GM23248 (cell line): ENCODE data around the gene DAO. TPM values are rescaled to one million over a fixed set of nuclear protein-coding genes. Genes with fewer than 3 reads are reported as not detected.

Experiments used
- DNase-seq: peaks from one replicate; pipeline ENCODE4 v3.0.0-alpha.2; 2015
- H2AFZ ChIP-seq: fragments of 200-600 bp; sonication (generic); 2 replicates; pipeline ENCODE4 v1.6.1; 2016; ENCODE audit warnings: antibody characterized with exemption
- H3F3A ChIP-seq: fragments of 200-600 bp; sonication (generic); 2 replicates; pipeline ENCODE4 v1.6.1; 2016; ENCODE audit warnings: mild to moderate bottlenecking, antibody characterized with exemption, mixed run types; ENCODE audit not compliant: insufficient read depth
- H3K27ac ChIP-seq: fragments of 200-600 bp; sonication (generic); 2 replicates; pipeline ENCODE4 v1.5.1; 2016; ENCODE audit warnings: mild to moderate bottlenecking
- H3K27me3 ChIP-seq: fragments of 200-600 bp; sonication (generic); replicated peaks from 2 replicates; pipeline ENCODE4 v1.6.1; 2016; ENCODE audit warnings: mild to moderate bottlenecking; ENCODE audit not compliant: insufficient read depth
- H3K36me3 ChIP-seq: fragments of 200-600 bp; sonication (generic); 2 replicates; pipeline ENCODE4 v1.6.1; 2016; ENCODE audit warnings: low read depth, mild to moderate bottlenecking
- H3K4me1 ChIP-seq: fragments of 200-600 bp; sonication (generic); 2 replicates; pipeline ENCODE4 v1.6.1; 2016; ENCODE audit warnings: mild to moderate bottlenecking; ENCODE audit not compliant: insufficient read depth
- H3K4me2 ChIP-seq: fragments of 200-600 bp; sonication (generic); one replicate; pipeline ENCODE4 v1.6.1; 2016; ENCODE audit warnings: mild to moderate bottlenecking; ENCODE audit not compliant: unreplicated experiment
- H3K4me3 ChIP-seq: fragments of 200-600 bp; sonication (generic); 2 replicates; pipeline ENCODE4 v1.5.1; 2016; ENCODE audit warnings: mild to moderate bottlenecking
- H3K79me2 ChIP-seq: fragments of 200-600 bp; sonication (generic); 2 replicates; pipeline ENCODE4 v1.6.1; 2016; ENCODE audit warnings: mild to moderate bottlenecking; ENCODE audit not compliant: insufficient read depth
- H3K9ac ChIP-seq: fragments of 200-600 bp; sonication (generic); 2 replicates; pipeline ENCODE4 v1.6.1; 2016; ENCODE audit warnings: mild to moderate bottlenecking
- H3K9me2 ChIP-seq: fragments of 200-600 bp; sonication (generic); 2 replicates; pipeline ENCODE4 v1.6.1; 2016; ENCODE audit warnings: mixed run types, mild to moderate bottlenecking, moderate library complexity; ENCODE audit not compliant: insufficient read depth
- H3K9me3 ChIP-seq: fragments of 200-600 bp; sonication (generic); one replicate; pipeline ENCODE4 v1.6.1; 2017; ENCODE audit warnings: low read depth
- H4K20me1 ChIP-seq: fragments of 200-600 bp; sonication (generic); 2 replicates; pipeline ENCODE4 v1.6.0; 2016; ENCODE audit not compliant: insufficient read depth
- EZH2 ChIP-seq: fragments of 200-600 bp; sonication (generic); IDR thresholded peaks from 2 replicates; pipeline ENCODE4 v1.6.1; 2018; ENCODE audit warnings: antibody characterized with exemption, mild to moderate bottlenecking; ENCODE audit not compliant: insufficient read depth, poor library complexity, severe bottlenecking
- EZH2phosphoT487 ChIP-seq: fragments of 200-600 bp; sonication (generic); IDR thresholded peaks from 2 replicates; pipeline ENCODE4 v1.6.1; 2018; ENCODE audit warnings: antibody characterized with exemption, moderate library complexity, mild to moderate bottlenecking, low read depth; ENCODE audit not compliant: insufficient read depth
- WGBS, 2 experiments: methylation state at CpG; one replicate each; pipeline ENCODE4 v1.1.6; 2015 to 2017; ENCODE audit warnings: low lambda C conversion rate in 2 of 2, low coverage in 1 of 2; ENCODE audit errors: missing lambda C conversion rate in 2 of 2; 5-methylcytosine and 5-hydroxymethylcytosine counted together
- in situ Hi-C: fragments of 300-500 bp; cut with MboI; formaldehyde crosslinking; loops from 2 replicates; pipeline ENCODE4 v1.15.0; 2020
- polyA plus RNA-seq: library from polyadenylated mRNA; unstranded; fragments of >200 nt; fragmentation: Nextera tagmentation; extraction: Ambion mirVana; gene quantifications from 2 replicates; pipeline ENCODE4 v1.2.1, GENCODE V29; 2016
- total RNA-seq: library from RNA; depleted of rRNA; stranded (reverse); fragments of >200 nt; shearing (Covaris generic); gene quantifications from 2 replicates; pipeline ENCODE4 v1.2.3, GENCODE V29; 2014

The DAO gene
- total and polyA plus RNA-seq, 2 experiments from 2014 or later, result not detected

DNA sequence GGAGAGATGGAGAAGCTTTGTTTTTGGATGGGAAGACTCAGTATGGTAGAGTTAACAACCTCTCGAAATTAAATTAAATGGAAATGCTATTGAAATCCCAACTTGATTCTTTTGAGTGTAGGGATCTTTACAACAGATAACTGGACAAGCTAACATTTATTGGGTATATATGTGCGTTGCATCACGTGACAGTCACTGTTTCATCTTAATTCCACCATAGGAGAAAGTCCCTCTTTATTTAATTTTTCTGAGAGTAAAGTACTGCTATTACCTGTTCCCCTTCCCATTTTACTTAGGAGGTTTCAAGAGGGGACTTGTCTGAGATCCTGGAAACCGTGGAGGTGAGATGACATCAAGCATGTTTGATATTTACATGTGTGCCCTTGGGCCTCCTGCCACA is 11.1 kb upstream of the DAO start:
- Histone ChIP-seq H3K27ac (no peak overlapping the region), H3K9me3 (no peaks in the 10 kb centered on the region), H3K9me2 (no peaks in the 10 kb centered on the region), H2AFZ (no peak overlapping the region), H3K4me3 (no peak overlapping the region), H4K20me1 (no peaks in the 10 kb centered on the region), H3K4me2 (no peak overlapping the region), H3K4me1 (no peaks in the 10 kb centered on the region), H3K27me3 (no peaks in the 10 kb centered on the region), H3F3A (no peaks in the 10 kb centered on the region), H3K79me2 (no peaks in the 10 kb centered on the region), H3K9ac (no peak overlapping the region), H3K36me3 (no peaks in the 10 kb centered on the region)
- in situ Hi-C loops, result no loop called here
- no peak for TF ChIP-seq EZH2
- DNase-seq, result no peak
- WGBS, 2 experiments, result 75 to 82% methylated on average over 4 of the region's 4 CpGs

GRCh38 chr12:108875280-108875679 is 4.6 kb upstream of the DAO start:
- Histone ChIP-seq H3K79me2 (no peaks in the 10 kb centered on the region), H3K9ac (no peak overlapping the region), H3K27me3 (no peaks in the 10 kb centered on the region), H3K4me3 (no peak overlapping the region), H3K27ac (no peak overlapping the region), H3K4me2 (no peak overlapping the region), H3K36me3 (no peaks in the 10 kb centered on the region), H3K9me2 (no peaks in the 10 kb centered on the region), H4K20me1 (no peaks in the 10 kb centered on the region), H2AFZ (no peak overlapping the region), H3K4me1 (no peaks in the 10 kb centered on the region), H3F3A (no peaks in the 10 kb centered on the region), H3K9me3 (no peaks in the 10 kb centered on the region)
- in situ Hi-C loops, result no loop called here
- 3% methylated on average over 1 of the region's 1 CpG for WGBS, 2 experiments
- DNase-seq, result no peak
- TF ChIP-seq EZH2phosphoT487 (no peak), EZH2 (no peak)

DNA sequence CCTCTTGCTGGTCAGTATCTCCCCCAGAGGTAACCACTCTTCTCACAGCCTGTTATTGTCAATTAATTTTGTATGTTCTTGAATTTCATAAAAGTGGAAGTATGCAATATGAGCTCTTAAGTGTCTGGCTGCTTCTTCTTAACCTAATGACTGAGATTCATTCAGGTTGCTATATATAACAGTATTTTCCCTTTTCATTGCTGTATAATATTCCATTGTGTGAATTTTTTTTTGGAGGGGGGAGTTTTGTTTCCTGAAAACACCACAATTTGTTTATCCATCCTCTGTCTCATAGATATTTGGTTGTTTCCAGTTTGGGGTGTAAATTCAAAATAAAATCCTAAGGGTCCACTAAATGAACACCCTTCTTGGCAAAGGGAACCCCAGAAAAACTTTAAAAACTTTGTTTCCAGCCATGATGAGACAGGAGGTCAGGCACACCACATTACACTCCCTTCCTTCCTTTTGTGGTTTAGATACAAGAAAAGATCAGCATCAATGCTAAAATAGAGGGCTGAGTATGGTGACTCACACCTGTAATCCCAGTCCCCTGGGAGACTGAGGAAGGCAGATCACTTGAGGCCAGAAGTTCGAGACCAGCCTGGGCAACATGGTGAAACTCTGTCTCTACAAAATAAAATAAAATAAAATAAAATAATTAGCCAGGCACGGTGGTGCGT is 4.1 kb upstream of the DAO start:
- Histone ChIP-seq H3K4me1 (no peaks in the 10 kb centered on the region), H3K27ac (no peak overlapping the region), H3K4me3 (no peak overlapping the region), H3K9me2 (no peaks in the 10 kb centered on the region), H3K9me3 (no peaks in the 10 kb centered on the region), H3K4me2 (no peak overlapping the region), H4K20me1 (no peaks in the 10 kb centered on the region), H3K36me3 (no peaks in the 10 kb centered on the region), H3K9ac (no peak overlapping the region), H2AFZ (no peak overlapping the region), H3F3A (no peaks in the 10 kb centered on the region), H3K27me3 (no peaks in the 10 kb centered on the region), H3K79me2 (no peaks in the 10 kb centered on the region)
- TF ChIP-seq EZH2 (no peak), EZH2phosphoT487 (no peak)
- in situ Hi-C loops, result no loop called here
- 89 to 100% methylated on average over 3 of the region's 3 CpGs for WGBS, 2 experiments
- peak; percentile 38 for DNase-seq

DNA sequence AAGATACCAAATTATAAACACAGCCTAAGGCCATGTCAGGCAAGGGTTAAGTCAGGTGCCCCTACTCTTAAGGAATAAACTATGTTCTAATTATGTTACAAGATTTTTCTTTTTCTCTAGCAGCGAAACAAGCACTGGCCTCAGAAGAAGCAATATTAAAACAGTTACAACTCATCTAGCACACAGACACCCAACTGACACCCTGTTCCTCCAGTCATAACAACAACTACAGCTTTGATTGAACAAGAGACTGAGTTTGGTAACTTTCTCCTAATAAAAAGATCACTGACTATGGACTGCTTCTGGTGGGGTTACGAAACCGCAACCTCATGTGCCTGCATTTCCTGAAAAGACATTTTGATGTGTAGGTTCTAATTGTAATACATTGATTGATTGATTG is 3.3 kb upstream of the DAO start:
- H3K36me3 ChIP-seq, result no peaks in the 10 kb centered on the region
- DNase-seq, result no peak
- H3F3A ChIP-seq, result no peaks in the 10 kb centered on the region
- H3K9me3 ChIP-seq, result no peaks in the 10 kb centered on the region
- H2AFZ ChIP-seq, result no peak overlapping the region
- no peaks in the 10 kb centered on the region for H3K4me1 ChIP-seq
- WGBS, 2 experiments, result 89 to 94% methylated on average over 3 of the region's 3 CpGs
- no peaks in the 10 kb centered on the region for H4K20me1 ChIP-seq
- H3K9me2 ChIP-seq, result no peaks in the 10 kb centered on the region
- no peak overlapping the region for H3K27ac ChIP-seq
- H3K9ac ChIP-seq, result no peak overlapping the region
- H3K27me3 ChIP-seq, result no peaks in the 10 kb centered on the region
- H3K4me2 ChIP-seq, result no peak overlapping the region
- in situ Hi-C loops, result no loop called here
- TF ChIP-seq EZH2phosphoT487 (no peak), EZH2 (no peak)
- no peaks in the 10 kb centered on the region for H3K79me2 ChIP-seq
- no peak overlapping the region for H3K4me3 ChIP-seq

DNA sequence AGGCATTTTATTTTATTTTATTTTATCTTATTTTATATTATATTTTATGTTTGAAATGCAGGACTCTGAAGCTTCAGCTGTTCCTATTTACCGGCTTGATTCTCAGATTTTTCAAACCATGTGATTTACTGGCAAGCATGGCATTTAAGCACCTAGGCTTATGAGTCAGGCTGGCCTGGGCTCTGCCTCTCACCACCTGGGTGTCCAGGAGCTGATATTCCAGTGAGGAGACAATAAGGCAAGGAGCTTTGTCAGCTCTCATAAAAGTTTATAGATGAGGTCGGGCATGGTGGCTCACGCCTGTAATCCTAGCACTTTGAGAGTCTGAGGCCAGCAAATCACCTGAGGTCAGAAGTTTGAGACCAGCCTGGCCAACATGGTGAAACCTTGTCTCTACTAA is 2.1 kb downstream of the DAO start:
- in situ Hi-C loops, result no loop called here
- no peak for TF ChIP-seq EZH2phosphoT487
- no peak for TF ChIP-seq EZH2

More for the DNA sequence above, 2.1 kb downstream of the DAO start:
- no peak for DNase-seq
- H3K4me3 ChIP-seq, result no peak overlapping the region
- H3K79me2 ChIP-seq, result no peaks in the 10 kb centered on the region
- no peaks in the 10 kb centered on the region for H3F3A ChIP-seq
- H3K27ac ChIP-seq, result no peak overlapping the region
- H3K4me2 ChIP-seq, result no peak overlapping the region
- H3K9me3 ChIP-seq, result no peaks in the 10 kb centered on the region
- no peaks in the 10 kb centered on the region for H4K20me1 ChIP-seq
- H3K36me3 ChIP-seq, result no peaks in the 10 kb centered on the region
- H3K9ac ChIP-seq, result no peak overlapping the region
- 66 to 68% methylated on average over 3 of the region's 3 CpGs for WGBS, 2 experiments
- no peaks in the 10 kb centered on the region for H3K4me1 ChIP-seq
- no peaks in the 10 kb centered on the region for H3K27me3 ChIP-seq
- no peak overlapping the region for H2AFZ ChIP-seq
- no peaks in the 10 kb centered on the region for H3K9me2 ChIP-seq
